Left renal cortex interstitium (tissue), 4 donors: ENCODE measurements around the gene WDR27. TPM values are rescaled to one million over a fixed set of nuclear protein-coding genes. Genes with fewer than 3 reads are reported as not detected.
A peak's percentile ranks its signal among the peaks of the same experiment; 100 is the strongest.
"Not testable (repeated sequence)": the region's sequence is repeated elsewhere in the genome, so short reads cannot be mapped to it uniquely, and the experiment has no call there.

ENCODE experiments used
- DNase-seq, 4 donors: peaks; one replicate each; pipeline ENCODE4 v3.0.0-alpha.2; 2013; ENCODE audit warnings: low read depth in 4 of 4, low spot score in 2 of 4, missing footprints in 1 of 4
- polyA plus RNA-seq, 4 donors: library from polyadenylated mRNA; unstranded; fragments of 120-200 nt; gene quantifications; one replicate each; pipeline ENCODE4 v1.2.1, GENCODE V29; 2013; ENCODE audit not compliant: insufficient read length in 4 of 4

WDR27 gene
- polyA plus RNA-seq, 4 donors = 30.8 to 112 (median 69.3) TPM

DNA sequence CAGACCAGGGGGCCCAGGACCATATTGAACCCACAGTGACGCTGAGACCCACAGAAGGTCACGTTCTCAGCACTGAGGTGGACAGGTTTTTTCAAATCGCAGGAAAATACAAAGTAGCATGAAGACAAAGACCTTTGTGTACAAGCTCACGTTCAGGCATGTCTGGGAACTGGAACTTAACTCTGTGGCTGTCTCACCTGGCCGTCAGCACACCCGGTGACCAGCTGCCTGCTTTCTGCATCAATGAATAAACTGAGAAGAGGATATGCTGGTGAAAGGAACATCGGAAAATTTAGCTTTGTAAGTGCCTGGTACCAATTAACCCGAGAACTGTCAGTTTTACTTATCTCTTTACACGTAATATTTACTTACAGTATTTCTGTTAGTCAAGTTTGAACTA, 36.5 kb downstream of the WDR27 start:
- no peak for DNase-seq

GRCh38 chr6:169664227-169664626, 37.6 kb downstream of the WDR27 start:
- DNase-seq = no peak

- no peak for DNase-seq
These were observed 38.4 kb downstream of the WDR27 start for GRCh38 chr6:169663468-169663867.

DNA sequence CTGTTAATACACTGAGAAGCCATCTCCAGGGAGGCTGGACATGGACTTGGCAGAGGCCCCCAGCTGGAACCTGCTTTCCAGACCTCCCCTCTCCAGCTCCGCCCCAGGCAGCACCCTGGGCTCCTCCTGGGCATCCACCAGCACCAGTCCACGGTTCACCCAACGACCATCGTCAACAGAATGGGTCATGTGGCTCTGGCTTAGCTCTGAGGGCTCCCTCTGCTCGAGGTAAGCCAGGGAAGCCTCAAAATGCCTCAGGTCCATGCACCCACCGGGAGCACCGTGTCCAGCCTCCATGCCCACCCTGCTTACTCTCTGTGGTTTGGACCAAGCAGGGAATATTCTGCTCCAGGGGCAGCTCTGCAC, 40.5 kb downstream of the WDR27 start:
- no peak for DNase-seq

DNA sequence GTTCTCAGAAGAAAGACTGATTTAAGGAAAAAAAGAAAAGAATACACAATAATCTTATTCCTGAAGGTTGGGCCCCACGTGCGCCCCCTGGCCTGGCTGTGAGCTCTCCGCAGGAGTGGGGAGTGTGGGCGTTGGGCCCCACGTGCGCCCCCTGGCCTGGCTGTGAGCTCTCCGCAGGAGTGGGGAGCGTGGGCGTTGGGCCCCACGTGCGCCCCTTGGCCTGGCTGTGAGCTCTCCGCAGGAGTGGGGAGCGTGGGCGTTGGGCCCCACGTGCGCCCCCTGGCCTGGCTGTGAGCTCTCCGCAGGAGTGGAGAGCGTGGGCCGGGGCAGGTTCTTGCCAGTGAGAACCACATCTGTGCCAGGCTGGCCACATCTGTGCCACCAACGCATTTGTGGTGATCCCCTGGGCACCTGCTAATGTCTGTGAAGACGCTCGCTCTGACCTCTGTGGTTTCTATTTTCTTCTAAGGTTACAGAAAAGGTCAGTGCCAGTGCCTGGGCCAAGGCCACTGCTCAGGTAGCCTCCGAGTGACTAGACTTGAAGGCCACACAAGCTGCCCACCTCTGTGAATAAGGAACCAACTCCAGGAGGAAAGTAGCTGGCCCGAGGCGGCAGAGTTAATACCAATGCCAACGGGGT, 41.0 kb downstream of the WDR27 start:
- DNase-seq = no peak

DNA sequence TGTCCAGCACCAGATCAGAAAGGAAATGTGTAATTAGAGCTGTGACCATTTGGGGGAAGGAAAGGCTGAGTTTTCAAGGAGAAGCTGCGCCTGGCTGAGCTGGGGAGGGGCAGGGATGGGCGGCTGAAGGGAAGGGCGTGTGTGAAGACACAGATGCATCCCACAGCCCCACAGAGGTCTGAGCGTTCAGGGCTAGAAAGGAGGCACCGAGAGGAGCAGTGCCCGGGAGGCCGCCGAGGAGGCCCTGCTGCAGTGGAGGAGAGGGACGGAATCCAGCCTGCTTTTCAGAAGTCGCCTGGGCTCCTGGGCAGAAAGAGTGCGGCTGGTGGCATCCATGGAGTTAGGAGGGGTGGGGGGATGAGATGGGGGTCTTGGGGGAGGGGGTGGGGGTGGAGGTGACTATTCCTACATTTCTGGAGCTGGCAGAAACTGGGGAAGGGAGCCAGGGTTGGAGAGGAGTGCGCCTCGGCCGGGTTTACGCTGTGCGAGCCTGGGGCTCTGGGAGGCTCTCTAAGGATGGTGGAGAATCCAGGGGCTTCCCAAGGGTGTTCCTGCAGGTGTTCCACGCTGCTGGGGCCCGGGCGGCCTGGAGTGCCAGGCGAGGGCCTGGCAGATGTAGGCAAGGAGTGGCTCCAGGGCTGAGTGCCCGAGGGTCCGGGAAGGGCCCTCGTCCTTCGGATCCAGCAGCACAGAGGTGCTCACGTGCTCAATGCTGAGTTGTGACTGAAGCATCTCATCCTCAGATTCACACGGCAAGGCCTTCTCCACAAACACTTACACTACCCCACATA, 41.8 kb downstream of the WDR27 start:
- DNase-seq = no peak

- DNase-seq = no peak
These were observed 44.6 kb downstream of the WDR27 start for GRCh38 chr6:169657284-169657610.

DNA sequence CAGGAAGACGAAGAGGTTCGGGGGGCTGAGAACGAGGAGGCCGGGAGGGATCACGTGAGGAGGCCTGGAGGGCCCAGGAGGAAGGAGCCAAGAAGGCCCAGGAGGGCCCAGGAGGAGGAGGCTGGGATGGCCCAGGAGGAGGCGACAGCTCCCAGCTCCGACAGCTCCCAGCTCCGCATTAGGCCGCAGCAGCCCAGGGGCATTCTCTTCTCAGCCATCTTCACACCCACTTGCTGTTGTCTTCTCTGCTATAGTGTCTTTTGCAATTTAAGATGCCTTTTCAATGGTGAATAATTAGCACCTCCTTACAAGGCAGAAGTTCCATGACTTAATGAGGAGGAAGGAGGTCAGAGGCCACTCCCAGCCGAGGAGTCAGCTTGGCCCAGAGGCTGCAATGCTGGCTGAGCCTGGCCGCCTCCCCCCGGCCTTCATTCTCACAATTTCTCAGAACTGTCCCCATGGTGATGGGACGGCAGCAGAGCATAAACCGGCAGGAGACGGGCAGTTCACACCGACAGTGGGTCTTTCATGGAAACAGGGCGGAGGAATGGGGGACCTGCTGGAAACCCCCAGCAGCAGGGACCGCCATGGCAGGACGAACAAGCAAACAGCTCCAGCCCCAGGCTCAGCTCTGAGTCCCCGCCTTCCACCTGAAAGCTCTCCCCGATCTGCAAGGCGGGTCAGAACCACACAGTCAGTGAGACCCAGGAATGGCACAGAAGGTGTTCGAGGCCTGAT, 45.1 kb downstream of the WDR27 start:
- no peak for DNase-seq

- peak in 3 of 4 donors; percentile 39 to 51 (median 41) for DNase-seq
These were observed 47.0 kb downstream of the WDR27 start for GRCh38 chr6:169654598-169655391.

GRCh38 chr6:169653691-169654090, 48.1 kb downstream of the WDR27 start:
- DNase-seq = no peak

DNA sequence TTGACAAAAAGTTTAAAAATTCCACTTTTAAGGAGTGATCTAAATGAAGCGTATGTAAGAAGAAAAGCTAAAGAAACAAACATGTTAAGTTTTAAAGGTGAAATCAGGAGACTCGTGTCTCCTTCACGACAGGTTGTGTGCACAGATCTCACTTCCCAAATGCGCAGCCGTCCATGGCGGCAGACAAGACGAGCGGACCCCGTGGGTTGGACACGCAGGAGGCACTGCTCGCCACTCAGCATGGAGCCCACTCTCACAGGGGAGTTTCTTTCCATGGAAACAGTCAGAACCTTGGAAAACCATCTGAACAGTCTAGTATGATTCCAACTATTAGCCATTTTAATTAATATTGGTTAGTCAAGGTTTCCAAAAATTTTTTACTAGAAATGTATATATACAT, 48.9 kb downstream of the WDR27 start:
- DNase-seq = no peak

DNA sequence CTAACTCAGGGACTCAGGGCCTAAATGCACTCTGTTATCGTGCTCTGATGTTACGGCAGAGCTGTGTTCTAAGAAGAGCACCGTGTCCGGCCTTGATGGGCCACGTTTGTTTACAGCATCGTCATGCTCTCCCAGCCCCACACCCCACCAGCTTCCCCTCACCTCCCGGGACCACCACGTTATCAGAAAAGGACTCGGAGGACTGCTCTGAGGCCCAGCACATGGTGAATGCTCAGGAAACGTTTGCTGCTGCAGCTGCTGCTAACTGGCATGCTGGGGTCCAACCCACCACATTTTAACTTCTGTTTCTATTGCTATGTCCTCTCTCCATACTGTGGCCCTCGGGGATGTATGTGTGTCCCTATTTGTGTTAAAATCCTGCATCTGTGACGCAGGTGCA, 50.3 kb downstream of the WDR27 start:
- no peak for DNase-seq

GRCh38 chr6:169650959-169651292, 50.9 kb downstream of the WDR27 start:
- no peak for DNase-seq

- DNase-seq = no peak
These were observed 51.4 kb downstream of the WDR27 start for GRCh38 chr6:169650241-169650958.

DNA sequence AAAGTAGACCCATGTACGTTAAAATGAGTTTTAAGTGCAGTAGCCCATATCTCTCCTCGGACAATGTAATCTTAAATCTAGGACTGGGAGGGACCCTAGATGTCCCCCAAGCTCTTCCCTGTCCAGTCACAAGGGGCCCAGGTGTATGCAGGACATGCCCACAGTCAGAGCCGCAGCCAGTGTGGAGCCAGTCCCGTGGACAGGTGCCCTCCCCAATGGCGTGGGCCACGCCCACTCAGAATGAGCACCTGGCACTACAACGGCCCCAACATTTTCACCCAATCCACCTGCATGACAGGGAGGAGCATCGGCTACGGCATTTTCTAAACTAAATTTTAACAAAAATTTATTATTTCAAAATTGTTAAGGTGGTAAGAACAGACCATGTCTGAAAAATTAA, 53.2 kb downstream of the WDR27 start:
- no peak for DNase-seq

- DNase-seq = no peak
These were observed 53.7 kb downstream of the WDR27 start for GRCh38 chr6:169648092-169648491.

DNA sequence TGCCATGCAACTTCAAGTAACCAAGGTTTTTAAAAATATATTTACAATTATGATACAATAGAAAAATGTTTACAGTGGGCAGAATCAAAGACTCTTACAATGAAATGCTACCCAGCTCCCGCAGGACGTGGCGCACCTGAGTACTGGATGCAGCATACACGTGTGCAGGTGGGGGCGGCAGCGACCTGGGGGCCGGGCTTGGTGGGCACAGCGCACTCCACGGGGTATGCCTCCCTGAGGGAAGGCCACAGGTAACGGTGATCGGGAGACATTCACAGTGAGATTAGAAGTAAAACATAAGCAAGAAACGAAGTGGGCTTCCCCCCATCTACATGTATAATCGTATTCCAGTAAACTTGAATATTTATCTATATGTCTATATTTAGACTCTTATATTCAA, 54.2 kb downstream of the WDR27 start:
- no peak for DNase-seq

GRCh38 chr6:169646906-169647567, 54.8 kb downstream of the WDR27 start:
- DNase-seq = no peak

GRCh38 chr6:169645459-169645858, 56.4 kb downstream of the WDR27 start:
- DNase-seq = not testable (repeated sequence)

DNA sequence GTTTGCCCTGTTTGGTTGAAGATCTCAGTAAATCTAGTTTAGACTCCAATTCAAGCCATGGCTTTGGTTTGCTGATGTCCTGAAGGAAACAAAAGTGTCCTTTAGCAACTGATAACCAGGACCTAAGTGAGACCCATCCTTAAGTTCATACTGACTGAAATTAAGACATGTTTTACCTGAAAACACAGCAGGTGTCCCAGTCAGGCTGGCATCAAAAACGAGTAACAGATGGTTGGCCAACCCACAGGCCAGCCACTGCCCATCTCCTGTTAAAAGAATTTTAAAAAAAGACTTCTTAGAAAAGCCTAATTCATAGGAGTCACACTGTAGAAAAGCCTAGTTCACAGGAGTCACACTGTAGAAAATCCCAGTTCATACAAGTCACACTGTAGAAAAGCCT, 58.3 kb downstream of the WDR27 start:
- DNase-seq = no peak
